Stimulated activated CD8-positive, alpha-beta memory T cell treated with anti-CD3 and anti-CD28 coated beads, Interleukin-15, amount 100 ng/mL, for 24 hours (primary cell): ENCODE measurements around the gene WIZ.
A peak's percentile ranks its signal among the peaks of the same experiment; 100 is the strongest.

ENCODE experiments used
- DNase-seq: peaks from one replicate; pipeline ENCODE4 v3.0.0-alpha.2; 2020; ENCODE audit warnings: low read depth

The WIZ gene

GRCh38 chr19:15444505-15445226, 5.1 kb downstream of the WIZ start:
- no peak for DNase-seq

GRCh38 chr19:15443838-15444237, 5.9 kb downstream of the WIZ start:
- DNase-seq = no peak

- no peak for DNase-seq
Measured at GRCh38 chr19:15443325-15443724, 6.4 kb downstream of the WIZ start.

- no peak for DNase-seq
Measured at GRCh38 chr19:15442142-15442920, 7.4 kb downstream of the WIZ start.

GRCh38 chr19:15441317-15441716, 8.4 kb downstream of the WIZ start:
- DNase-seq = no peak

GRCh38 chr19:15439821-15440641, 9.7 kb downstream of the WIZ start:
- DNase-seq = no peak

GRCh38 chr19:15439078-15439799, 10.5 kb downstream of the WIZ start:
- DNase-seq = no peak

- no peak for DNase-seq
Measured at GRCh38 chr19:15438577-15438976, 11.2 kb downstream of the WIZ start.

GRCh38 chr19:15438124-15438496, 11.6 kb downstream of the WIZ start:
- no peak for DNase-seq

GRCh38 chr19:15437355-15438123, 12.2 kb downstream of the WIZ start:
- no peak for DNase-seq

GRCh38 chr19:15436826-15437110, 13.0 kb downstream of the WIZ start:
- DNase-seq = no peak

GRCh38 chr19:15436012-15436825, 13.5 kb downstream of the WIZ start:
- no peak for DNase-seq

- DNase-seq = no peak
Measured at GRCh38 chr19:15433519-15434069, 16.2 kb downstream of the WIZ start.

GRCh38 chr19:15432629-15433518, 16.9 kb downstream of the WIZ start:
- peak; percentile 89 for DNase-seq

GRCh38 chr19:15432018-15432494, 17.7 kb downstream of the WIZ start:
- DNase-seq = no peak

GRCh38 chr19:15431396-15432017, 18.2 kb downstream of the WIZ start:
- DNase-seq = no peak

GRCh38 chr19:15430526-15431120, 19.1 kb downstream of the WIZ start:
- DNase-seq = no peak

GRCh38 chr19:15429825-15430467, 19.8 kb downstream of the WIZ start:
- DNase-seq = no peak
